NCI-H510A (cell line): ENCODE results near the gene SPAG9.

Experiments
- DNase-seq: peaks from one replicate; lab custom pipeline; 2025; lab: John Stamatoyannopoulos, UW

SPAG9 gene

DNA sequence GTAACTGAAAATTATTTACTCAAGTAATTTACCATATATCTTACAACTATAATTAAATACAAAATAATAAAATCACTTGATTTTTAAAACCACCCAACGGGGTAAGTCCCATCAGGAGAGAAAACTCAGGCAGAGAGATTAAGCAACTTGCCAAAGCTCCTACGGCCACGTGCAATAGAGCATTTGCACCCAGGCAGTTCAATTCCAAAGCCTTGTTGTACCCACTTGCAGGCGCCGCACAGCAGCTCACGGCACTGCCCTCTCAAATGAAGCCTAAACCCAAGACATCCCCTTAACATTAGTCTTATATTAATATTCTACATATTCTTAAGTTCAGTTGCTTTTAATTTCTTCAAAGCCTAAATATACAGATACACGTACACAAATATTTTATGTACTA lies 75.7 kb downstream of the SPAG9 start:
- no peak for DNase-seq

DNA sequence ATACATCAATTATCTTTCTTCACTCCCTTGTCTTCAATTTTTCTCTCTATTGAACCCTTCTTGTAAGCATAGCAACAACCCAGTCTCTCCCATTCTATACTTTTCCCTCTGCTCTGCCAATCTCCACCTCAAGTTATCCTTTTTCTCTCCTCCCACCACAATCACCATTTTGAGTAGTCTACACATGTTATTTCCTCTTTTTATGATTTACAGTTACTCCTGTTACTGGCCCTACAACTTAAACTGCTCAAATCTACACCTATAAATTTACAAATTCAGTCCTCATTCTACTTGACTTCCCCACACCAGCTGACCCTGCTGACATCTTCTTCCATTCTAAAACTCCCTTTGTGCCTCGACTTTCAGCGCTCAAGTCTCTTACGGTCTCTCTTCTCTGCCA lies 84.6 kb downstream of the SPAG9 start:
- no peak for DNase-seq

DNA sequence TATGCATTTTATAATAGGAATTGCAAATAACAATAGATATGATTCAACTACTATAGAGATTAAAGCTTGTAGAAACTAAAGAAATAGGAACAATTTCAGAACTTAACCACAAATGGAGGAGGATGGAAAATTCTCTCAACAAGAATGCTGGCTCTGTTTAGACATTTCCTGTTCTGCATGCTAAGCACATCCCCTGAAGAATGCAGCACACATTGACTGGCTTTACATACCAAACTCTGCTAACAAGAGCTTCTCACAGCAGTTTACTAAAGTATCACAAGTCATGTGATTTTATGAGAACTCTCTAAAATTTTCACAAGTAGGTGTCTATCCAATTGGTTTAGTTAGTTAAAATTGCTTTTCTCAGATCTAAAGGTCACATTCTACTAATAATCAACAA lies 85.2 kb downstream of the SPAG9 start:
- DNase-seq: no peak

DNA sequence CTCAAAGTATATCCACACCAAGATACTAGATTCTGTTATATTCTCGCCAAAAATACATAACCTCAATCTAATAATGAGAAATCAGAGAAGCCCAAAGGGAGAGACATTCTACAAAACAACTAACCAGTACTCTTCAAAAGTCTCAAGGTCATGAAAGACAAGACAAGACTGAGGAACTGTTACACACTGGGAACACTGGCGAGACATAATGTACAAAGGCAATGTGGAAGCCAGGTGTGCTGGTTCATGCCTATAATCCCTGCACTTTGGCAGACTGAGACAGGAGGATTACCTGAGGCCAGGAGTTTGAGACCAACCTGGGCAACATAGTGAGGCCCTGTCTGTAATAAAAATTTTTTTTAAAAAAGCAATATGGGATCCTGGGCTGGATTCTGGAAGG lies 85.9 kb downstream of the SPAG9 start:
- DNase-seq: no peak

DNA sequence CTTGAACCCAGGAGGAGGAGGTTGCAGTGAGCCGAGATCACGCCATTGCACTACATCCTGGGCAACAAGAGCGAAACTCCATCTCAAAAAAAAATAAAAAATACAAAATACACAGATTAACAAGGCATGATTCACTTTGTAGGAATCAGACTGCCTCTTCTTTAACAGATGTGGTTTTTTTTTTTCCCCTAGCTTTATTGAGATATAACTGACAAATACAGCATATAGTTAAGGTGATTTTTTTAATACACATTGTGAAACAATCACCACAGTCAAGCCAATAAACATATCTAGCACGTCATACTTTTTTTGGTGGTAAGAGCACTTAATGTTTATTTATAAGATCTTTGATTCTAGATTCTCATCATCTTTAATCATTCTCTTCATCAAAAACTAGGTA lies 87.8 kb downstream of the SPAG9 start:
- no peak for DNase-seq

DNA sequence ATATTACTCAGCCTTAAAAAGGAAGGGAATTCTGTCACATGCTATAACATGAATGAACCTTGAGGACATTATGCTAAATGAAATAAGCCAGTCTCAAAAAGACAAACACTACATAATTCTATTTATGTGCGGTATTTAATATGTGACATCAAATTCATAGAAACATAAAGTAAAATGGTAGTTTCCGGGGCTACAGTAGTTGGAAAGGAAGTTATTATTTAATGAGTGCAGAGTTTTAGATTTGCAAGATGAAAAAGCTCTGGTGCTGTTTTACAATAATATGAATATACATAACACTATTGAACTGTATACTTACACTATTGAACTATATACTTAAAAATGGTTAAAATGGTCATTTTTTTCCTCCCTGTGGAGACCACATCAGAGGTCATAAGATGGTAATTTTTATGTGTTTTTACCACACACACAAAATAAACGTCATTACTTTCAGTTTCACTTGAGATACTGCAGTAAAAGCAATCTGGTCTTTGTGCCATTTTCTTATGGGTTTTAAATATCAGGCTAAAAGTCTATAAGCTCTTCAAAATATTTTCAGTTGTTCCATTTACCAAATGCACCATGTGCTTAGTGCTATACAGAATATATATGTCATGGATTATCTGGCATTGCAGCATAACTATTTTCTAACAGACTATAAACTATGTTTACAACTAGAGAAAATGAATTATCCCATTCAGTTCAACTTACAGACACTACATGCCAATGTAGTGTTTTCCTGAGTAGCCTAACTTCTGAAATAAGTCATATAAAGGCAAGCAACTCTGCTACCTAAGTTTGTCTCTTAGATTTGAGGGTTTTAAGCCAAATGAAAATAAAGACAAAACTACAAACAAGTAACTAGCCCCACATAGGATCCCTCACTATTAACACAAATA lies 90.9 kb downstream of the SPAG9 start:
- no peak for DNase-seq

DNA sequence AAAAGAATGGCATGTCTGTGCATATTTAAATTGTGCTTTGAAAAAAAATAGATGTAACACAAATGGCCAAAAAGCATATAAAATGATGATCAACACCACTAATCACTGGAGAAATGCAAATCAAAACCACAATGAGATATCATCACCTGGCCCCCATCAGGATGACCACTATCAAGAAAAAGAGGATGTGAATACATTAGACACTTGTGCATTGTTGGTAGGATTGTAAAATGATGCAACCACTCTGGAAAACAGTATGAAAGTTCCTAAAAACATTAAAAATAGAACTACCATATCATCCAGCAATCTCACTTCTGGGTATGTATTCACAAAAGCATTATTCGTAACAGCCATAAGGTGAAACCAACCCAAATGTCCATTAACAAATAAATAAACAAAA lies 91.5 kb downstream of the SPAG9 start:
- no peak for DNase-seq

DNA sequence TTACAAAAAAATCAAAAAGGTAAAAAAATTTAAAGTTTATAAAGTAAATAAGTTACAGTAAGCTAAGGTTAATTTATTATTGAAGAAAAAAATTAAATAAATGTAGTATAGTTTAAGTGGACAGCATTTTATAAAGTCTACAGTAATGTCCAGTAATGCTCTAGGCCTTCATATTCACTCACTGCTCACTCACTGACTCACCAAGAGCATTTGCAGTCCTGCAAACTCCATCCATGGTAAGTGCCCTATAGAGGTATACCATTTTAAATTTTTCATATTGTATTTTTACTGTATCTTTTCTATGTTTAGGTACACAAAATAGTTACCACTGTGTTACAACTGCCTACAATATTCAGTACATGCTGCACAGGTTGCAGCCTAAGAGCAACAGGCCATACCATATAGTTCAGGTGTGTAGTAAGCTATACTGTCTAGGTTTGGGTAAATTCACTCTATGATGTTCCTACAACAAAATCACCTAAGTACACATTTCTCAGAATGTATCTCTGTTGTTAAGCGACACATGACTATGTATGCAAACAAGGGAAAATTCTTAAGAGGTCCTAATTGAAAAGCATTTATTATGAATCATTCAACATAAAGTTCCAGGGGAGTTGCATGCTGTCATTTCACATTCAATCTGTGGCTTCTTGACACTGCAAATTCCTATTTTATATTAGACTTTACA lies 92.3 kb downstream of the SPAG9 start:
- DNase-seq: no peak

DNA sequence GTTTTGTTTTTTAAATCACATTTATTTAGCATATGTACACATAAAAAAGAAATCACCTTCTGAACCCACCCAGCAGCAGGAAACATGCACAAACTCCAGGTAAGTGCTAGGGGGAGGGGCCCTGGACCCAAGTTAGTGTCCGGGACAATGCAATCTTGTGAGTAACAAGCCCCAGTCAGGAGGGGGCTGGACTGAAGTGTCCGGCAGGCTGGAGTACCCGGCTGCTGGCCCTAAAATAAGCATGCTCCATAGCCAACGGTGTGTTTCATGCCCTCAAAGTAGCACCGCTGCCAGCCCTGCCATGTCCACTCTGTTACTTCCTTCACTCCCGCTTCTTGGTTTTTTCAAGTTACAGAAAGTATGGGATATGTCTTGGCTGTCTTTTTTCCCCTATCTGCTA lies 102.1 kb downstream of the SPAG9 start:
- no peak for DNase-seq

DNA sequence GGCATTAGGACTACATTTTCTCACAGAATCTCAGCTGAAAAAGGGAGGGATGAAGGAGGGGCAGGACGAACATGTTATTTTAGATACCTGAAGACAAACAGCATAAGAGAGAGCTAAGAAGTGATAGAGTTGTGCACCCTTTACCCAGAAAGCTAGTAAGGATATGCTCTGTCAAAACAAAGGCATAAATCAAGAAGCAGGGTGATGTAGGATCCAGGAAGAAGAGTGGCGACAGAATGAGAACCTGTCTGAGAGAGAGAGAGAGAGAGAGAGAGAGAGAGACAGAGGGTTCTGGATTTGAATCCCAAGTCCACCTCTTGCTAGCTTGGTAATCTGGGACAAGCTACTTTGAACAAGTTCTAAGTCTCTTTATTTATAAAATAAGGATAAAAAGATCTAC lies 103.4 kb downstream of the SPAG9 start:
- DNase-seq: no peak

DNA sequence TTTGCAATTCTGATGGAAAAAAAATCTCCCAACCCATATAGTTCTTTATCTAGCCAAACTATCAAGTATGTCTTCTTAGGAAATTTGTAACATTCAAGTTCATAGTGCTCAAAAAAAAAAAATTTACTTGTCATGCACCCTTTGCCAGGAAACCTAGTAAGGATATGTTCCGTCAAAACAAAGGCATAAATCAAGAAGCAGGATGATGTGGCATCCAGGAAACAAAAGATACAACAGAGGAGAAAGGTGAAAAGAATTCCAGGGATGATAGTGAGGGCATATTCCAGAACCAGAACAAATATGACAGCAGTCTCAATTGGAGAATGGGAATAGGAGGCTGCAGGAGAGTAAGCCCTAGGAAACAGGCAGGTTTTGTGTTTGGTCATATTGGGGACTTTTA lies 104.6 kb downstream of the SPAG9 start:
- DNase-seq: no peak

DNA sequence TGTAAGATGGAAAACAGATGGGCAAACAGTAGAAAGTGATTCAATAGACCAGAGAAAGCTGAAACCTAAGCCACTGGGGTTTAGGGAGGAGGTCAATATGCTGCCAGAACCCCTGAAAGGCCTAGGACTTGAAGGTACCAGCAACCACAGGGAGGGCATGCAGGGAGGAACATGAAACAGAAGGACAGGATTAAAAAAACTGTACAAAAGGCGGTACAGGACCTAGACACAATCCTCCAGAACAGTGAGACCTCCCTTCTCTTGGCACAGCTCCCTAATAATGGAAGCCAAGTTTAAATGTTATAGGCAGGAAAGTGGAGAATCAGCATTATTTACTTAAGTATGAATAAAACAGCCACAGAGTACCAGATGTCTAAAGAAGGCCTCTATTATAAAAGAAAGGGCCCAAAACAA lies 105.5 kb downstream of the SPAG9 start:
- DNase-seq: no peak

DNA sequence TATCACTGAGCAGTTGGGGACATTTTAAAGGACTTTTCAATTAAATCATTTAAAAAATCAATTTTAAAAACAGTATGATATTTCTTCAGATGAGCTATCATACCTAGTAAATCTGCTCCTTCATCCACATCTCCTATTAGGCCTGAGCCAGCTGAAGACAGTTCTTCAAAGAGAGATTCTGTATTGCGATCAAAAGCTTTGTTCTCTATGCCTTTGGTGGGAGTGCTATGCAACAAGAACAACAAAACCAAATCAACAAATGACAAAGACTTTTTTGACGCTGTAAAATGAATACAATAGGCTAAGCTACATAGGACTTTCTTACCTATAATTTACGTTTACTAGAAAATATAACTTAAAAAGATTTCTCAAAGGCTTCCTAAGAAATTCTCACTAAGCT lies 106.5 kb downstream of the SPAG9 start:
- DNase-seq: no peak

DNA sequence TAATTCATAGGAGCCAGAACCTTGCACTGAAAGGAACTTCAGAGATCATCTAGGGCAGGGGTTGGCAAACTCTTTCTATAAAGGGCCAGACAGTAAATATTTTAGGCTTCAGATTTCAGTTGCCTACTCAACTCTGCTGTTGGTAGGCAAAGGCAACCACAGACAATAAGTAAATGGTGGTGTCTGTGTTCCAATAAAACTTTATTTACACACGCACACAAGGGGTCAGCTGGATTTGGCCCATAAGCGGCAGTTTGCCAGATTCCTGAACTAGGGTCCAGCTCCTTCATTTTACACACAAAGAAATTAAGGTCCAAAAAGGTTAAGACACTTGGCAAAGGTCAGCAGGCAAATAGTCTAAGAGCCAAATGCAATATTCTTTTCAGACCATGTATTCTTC lies 107.3 kb downstream of the SPAG9 start:
- no peak for DNase-seq

DNA sequence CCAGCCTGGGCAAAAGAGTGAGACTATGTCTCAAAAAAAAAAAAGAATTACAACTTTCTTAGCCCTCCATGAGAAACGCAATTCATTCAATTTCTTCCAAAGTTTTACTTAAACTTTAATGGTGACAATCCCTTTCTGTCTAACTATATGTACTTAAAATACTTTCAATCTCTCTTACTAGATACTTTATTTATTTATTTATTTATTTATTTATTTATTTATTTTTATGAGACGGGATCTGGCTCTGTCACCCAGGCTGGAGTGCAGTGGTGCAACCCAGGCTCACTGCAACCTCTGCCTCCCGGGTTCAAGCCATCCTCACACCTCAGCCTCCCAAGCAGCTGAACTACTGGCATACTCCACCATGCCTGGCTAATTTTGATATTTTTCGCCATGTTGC lies 108.1 kb downstream of the SPAG9 start:
- DNase-seq: no peak

DNA sequence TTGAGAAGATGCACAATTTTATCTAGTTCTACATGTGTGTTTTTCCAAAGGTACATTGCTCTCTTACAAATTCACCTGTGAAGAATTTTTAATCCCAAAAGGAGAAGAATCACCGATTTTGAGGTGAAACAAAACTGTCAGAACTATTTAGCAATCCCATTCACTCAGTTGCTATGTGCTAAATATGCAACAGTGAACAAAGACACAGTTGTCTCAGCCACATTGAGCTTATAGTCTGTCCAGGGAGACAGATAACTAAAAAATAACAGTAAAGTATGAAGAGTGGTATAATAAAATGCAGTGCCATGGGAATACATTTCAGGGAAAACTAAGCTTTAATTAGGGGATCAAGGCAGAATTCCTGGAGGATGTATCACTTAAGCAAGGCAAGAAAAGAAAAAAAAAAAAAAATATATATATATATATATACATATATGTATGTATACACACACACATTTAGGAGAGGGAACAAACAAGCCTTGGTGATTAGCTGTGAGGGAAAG lies 110.4 kb downstream of the SPAG9 start:
- no peak for DNase-seq

DNA sequence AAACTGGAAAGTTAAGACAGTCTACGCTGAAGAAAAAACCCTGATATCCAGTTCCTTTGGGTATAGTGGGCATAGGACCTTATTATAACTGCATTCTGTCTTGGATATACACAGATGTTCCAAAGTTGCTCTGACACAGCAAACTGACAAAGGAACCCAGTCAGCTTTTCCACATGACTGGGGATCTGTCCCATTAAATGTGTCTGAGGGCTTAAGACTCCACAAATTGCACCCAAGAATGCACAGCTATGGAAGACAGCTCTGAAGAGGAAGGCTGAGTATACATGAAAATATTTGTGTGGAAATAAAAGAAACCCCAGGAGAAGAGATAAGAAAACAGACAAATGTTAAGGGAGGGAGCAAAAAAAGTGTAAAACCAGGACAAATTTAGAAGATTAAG lies 114.1 kb downstream of the SPAG9 start:
- DNase-seq: no peak

DNA sequence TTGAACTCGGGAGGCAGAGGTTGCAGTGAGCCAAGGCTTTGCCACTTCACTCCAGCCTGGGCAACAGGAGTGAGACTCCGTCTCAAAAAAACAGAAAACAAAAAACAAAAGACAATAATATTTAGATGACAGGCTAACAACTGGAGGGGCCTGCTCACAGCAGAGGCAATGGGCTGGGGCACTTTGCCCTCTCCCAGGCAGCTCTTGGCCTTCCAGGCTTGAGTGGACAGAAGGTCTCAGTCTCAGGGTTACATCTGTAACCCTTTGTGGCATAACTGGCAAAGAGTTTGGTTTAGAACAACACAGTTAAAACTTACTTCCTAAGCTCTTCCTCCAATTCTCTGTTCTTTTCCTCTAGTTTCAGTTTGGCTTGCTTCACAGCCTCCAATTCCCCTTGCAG lies 114.9 kb downstream of the SPAG9 start:
- no peak for DNase-seq

DNA sequence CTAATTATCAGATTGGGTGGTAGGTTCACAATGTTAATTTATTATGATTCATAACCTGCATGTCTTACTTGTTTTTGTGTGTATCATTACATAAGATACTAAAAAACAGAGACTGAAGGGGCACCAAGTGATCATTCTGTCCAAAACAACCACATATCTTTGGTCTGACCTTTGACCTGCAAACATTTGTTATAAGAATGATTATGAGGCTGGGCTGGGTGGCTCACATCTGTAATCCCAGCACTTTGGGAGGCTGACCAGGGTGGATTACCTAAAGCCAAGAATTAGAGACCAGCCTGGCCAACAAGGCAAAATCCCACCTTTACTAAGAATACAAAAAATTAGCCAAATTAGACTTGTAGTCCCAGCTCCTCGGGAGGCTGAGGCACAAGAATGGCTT lies 116.4 kb downstream of the SPAG9 start:
- DNase-seq: no peak

DNA sequence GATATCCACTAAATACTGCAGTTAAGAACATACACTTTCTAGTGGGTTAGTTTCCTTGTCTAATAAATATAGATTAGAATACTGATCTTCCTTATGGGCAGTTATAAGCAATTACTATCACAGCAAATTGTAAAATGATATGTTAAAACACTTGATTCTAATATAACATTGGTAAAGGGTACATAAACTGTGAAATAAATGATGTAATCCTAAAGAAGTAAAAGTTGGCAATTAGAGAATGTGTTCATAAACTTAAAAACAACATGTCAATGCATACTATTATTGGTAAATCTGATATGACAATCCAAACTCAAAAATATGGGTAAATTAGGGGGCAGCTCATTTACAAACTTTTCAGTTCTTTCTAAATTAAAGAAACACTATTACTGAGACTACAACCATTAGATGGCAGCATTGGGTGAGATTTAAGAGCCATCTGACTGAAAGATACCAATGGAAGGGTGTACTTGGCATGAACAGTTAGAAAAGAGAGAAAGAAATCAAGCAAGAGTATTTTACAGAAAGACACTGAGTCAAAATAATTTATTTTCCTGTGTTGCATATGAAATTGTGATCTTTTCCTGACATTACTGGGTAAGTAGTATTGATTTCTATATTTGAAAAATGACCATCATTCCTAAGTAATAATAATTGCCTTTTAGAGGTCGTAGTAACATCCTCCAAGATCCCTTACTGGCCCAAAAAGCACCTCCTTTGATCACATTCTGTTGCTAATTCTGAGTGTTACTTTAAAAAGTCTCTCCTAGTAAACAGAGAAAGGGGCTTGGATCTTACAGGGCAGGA lies 119.6 kb downstream of the SPAG9 start:
- peak; percentile 36 for DNase-seq

DNA sequence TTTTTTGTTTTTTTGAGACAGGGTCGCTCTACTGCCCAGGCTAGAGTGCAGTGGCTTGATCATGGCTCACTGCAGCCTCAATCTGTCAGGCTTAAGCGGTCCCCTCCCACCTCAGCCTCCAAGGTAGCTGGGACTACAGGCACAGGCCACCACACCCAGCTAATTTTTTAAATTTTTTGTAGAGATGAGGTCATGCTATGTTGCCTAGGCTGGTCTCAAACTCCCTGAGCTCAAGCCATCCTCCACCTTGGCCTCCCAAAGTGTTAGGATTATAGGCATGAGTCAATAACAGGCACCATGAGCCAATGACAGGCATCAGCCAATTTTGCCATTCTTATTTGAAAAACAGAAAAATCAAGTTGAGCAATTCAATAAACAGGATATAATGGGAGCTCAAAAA lies 125.0 kb downstream of the SPAG9 start:
- DNase-seq: no peak

DNA sequence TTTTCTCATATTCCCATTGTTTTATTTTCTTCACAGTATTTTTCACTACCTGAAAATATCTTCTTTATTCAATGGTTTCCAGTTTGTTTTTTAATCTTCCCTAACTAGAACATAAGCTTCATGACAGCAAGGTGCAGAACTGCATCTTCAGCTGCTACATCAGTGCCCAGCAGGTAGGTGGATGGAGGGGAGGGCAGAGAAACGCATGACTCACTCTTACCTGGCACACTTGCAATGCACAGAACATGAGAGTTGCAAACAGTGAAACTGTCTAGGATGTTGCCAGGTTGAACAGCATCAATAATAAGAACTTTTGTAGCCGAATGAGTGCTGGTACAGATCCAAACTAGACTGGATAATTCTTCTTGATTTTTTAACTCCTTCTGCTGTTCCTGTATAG lies 127.1 kb downstream of the SPAG9 start:
- DNase-seq: no peak

DNA sequence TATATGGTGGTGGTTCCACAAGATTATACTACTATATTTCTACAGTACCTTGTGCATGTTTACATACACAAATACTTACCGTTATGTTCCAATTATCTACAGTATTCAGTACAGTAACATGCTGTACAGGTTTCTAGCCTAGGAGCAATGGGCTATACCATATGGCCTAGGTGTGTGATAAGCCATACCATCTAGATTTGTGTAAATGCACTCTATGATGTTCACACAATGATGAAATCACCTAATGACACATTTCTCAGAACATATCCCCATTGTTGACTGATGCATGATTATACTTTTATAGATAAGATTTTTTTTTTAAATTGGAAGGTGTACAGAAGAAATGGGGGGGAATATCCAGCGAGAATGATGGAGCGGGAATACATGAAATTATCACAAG lies 131.5 kb downstream of the SPAG9 start:
- DNase-seq: no peak
